Ascending aorta (tissue), 2 donors: ENCODE data around the gene ADGRG4. TPM values are rescaled to one million over a fixed set of nuclear protein-coding genes. Genes with fewer than 3 reads are reported as not detected.

Source experiments
- DNase-seq, 2 donors: peaks; one replicate each; pipeline ENCODE4 v3.0.0-alpha.2; 2019; ENCODE audit warnings: low spot score in 2 of 2
- H3K27ac ChIP-seq, 2 donors: fragments of 200-600 bp; sonication (generic); one replicate each; pipeline ENCODE4 v1.5.1; 2016 to 2017; ENCODE audit warnings: mild to moderate bottlenecking in 1 of 2
- H3K27me3 ChIP-seq: fragments of 200-600 bp; sonication (generic); one replicate; pipeline ENCODE4 v1.5.1; 2017
- H3K36me3 ChIP-seq, 2 donors: fragments of 200-600 bp; sonication (generic); one replicate each; pipeline ENCODE4 v1.5.1; 2016
- H3K4me1 ChIP-seq, 2 donors: fragments of 200-600 bp; sonication (generic); one replicate each; pipeline ENCODE4 v1.5.1; 2016 to 2017; ENCODE audit warnings: mild to moderate bottlenecking in 1 of 2
- H3K4me3 ChIP-seq, 2 donors: fragments of 200-600 bp; sonication (generic); one replicate each; pipeline ENCODE4 v1.5.1; 2016 to 2017; ENCODE audit warnings: mild to moderate bottlenecking in 1 of 2
- H3K9me3 ChIP-seq, 2 donors: fragments of 200-600 bp; sonication (generic); one replicate each; pipeline ENCODE4 v1.5.1; 2016
- CTCF ChIP-seq, 3 experiments: fragments of 200-600 bp in 2 of 3; fragments of 450-650 bp in 1 of 3; sonication (generic) in 2 of 3; IDR thresholded peaks; one replicate each; pipeline ENCODE4 v1.5.1; 2016 to 2019; ENCODE audit warnings: antibody characterized with exemption in 3 of 3, mild to moderate bottlenecking in 1 of 3, moderate library complexity in 1 of 3
- intact Hi-C: fragments of 100-400 bp; cut with DNase I; formaldehyde crosslinking; loops from one replicate; pipeline ENCODE4 v1.15.1; 2023
- total RNA-seq: library from RNA; depleted of rRNA; stranded (reverse); fragments of >200 nt; gene quantifications from one replicate; pipeline ENCODE4 v1.1.0, GENCODE V29; 2016

ADGRG4 gene
- total RNA-seq, 1 donor from 2014 or later, result 0.75 TPM

GRCh38 chrX:136266828-136267227 lies 33.9 kb upstream of the ADGRG4 start:
- H3K4me1 ChIP-seq, result peaks cover 0 to 4% of the 10 kb centered on the region in 2 donors
- intact Hi-C loops, result loop anchor here (5.0 kb wide), 2 partner anchors 55 to 230 kb away; partner anchors contain the start of gene HTATSF1
- H3K4me3 ChIP-seq, result no peak overlapping the region
- TF ChIP-seq CTCF (IDR thresholded peaks at IDR 0.05), result no peak
- H3K27ac ChIP-seq, result no peak overlapping the region
- H3K27me3 ChIP-seq, result no peaks in the 10 kb centered on the region
- DNase-seq, result no peak
- H3K36me3 ChIP-seq, result no peaks in the 10 kb centered on the region
- no peaks in the 10 kb centered on the region for H3K9me3 ChIP-seq

- no peaks in the 10 kb centered on the region for H3K36me3 ChIP-seq
- intact Hi-C loops, result loop anchor here (2.0 to 5.0 kb wide), 3 partner anchors 56 to 240 kb away; partner anchors contain the start of gene HTATSF1
- no peak overlapping the region for H3K4me3 ChIP-seq
- no peaks in the 10 kb centered on the region for H3K4me1 ChIP-seq
- no peaks in the 10 kb centered on the region for H3K9me3 ChIP-seq
- H3K27ac ChIP-seq, result no peak overlapping the region
- peak; percentile 32 to 80 (median 77) for TF ChIP-seq CTCF (IDR thresholded peaks at IDR 0.05)
- no peak for DNase-seq
- no peaks in the 10 kb centered on the region for H3K27me3 ChIP-seq
These were observed 32.4 kb upstream of the ADGRG4 start for GRCh38 chrX:136268051-136269048.

DNA sequence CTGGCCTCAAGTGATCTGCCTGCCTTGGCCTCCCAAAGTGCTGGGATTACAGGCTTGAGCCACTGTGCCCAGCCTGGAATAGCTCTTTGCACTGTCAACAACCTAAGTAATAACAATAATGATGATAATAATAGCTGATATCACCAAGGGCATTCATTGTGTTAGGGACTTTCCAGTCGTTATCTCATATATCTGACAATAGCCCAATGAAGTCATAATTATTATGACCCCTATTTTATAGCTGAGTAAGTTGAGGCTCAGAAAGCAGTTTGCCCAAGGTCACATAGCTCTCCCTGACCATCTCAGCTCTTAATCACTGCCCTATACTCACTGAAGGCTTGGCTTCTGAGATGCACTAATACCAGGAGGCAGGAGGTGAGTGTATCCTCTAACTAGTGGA lies 30.8 kb upstream of the ADGRG4 start:
- DNase-seq, result no peak
- H3K9me3 ChIP-seq, result no peaks in the 10 kb centered on the region
- TF ChIP-seq CTCF (IDR thresholded peaks at IDR 0.05), result no peak
- intact Hi-C loops, result loop anchor here (2.0 to 5.0 kb wide), 3 partner anchors 58 to 241 kb away; partner anchors contain the start of gene HTATSF1
- no peak overlapping the region for H3K27ac ChIP-seq
- H3K4me1 ChIP-seq, result no peaks in the 10 kb centered on the region
- H3K36me3 ChIP-seq, result no peaks in the 10 kb centered on the region
- H3K27me3 ChIP-seq, result no peaks in the 10 kb centered on the region
- no peak overlapping the region for H3K4me3 ChIP-seq

- no peaks in the 10 kb centered on the region for H3K36me3 ChIP-seq
- H3K27ac ChIP-seq, result no peak overlapping the region
- intact Hi-C loops, result no loop called here
- DNase-seq, result no peak
- no peaks in the 10 kb centered on the region for H3K27me3 ChIP-seq
- H3K4me1 ChIP-seq, result no peaks in the 10 kb centered on the region
- no peaks in the 10 kb centered on the region for H3K9me3 ChIP-seq
- H3K4me3 ChIP-seq, result no peak overlapping the region
- no peak for TF ChIP-seq CTCF (IDR thresholded peaks at IDR 0.05)
These were observed 29.5 kb upstream of the ADGRG4 start for GRCh38 chrX:136271300-136271699.

GRCh38 chrX:136272325-136272724 lies 28.4 kb upstream of the ADGRG4 start:
- Histone ChIP-seq H3K9me3 (no peaks in the 10 kb centered on the region), H3K4me1 (no peaks in the 10 kb centered on the region), H3K27me3 (no peaks in the 10 kb centered on the region), H3K27ac (no peak overlapping the region), H3K4me3 (no peak overlapping the region), H3K36me3 (no peaks in the 10 kb centered on the region)
- no peak for DNase-seq
- intact Hi-C loops, result no loop called here
- peak in 1 of 3 experiments; percentile 11 for TF ChIP-seq CTCF (IDR thresholded peaks at IDR 0.05)
